ENCODE results near the gene COG6.

- TF ChIP-seq POLR2AphosphoS5 (IDR thresholded peaks at IDR 0.05; ENCODE audit: low read depth, low read length) (no peak), TAF1 (IDR thresholded peaks at IDR 0.05; ENCODE audit: borderline replicate concordance, insufficient read depth, low read length) (no peak)
Measured at GRCh38 chr13:39682310-39682709, 26.8 kb downstream of the COG6 start.
